HTERT RPE-1 (cell line): ENCODE results near the gene SYT5.

Experiments
- in situ Hi-C: fragments of 300-500 bp; cut with MboI; formaldehyde crosslinking; loops from 4 replicates; pipeline ENCODE4 v1.14.3; 2020; ENCODE audit warnings: low sequenced_read_pairs

SYT5 gene

GRCh38 chr19:55147545-55148251 lies 32.4 kb downstream of the SYT5 start:
- in situ Hi-C loops, result no loop called here

DNA sequence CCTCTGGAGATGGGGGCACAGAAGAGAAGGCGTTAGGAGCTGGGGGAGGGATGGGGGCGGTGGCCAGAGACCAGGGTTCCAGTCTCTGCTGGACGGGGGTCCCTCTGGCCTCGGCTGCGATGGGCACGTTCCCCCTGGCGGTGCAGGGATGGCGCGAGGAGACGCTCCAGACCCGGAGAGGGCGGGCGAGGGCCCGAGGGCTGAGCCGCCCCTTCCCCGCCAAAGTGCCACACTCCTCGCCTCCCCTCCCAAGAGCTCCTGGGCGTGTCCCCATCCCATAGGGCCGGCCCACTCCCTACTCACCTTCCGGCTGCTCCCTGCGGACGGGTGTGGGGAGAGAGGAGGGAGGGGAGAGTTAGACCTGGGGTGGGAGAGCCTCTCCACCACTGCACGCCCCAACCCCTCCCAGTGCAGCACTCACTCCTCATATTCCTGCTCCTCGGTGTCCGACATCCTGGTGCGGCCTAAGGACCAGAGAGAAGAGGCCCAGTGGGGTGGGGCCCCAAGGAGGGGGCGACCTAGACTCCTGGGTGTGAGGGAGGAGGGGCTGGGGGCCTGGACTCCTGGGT lies 33.3 kb downstream of the SYT5 start:
- in situ Hi-C loops, result no loop called here

DNA sequence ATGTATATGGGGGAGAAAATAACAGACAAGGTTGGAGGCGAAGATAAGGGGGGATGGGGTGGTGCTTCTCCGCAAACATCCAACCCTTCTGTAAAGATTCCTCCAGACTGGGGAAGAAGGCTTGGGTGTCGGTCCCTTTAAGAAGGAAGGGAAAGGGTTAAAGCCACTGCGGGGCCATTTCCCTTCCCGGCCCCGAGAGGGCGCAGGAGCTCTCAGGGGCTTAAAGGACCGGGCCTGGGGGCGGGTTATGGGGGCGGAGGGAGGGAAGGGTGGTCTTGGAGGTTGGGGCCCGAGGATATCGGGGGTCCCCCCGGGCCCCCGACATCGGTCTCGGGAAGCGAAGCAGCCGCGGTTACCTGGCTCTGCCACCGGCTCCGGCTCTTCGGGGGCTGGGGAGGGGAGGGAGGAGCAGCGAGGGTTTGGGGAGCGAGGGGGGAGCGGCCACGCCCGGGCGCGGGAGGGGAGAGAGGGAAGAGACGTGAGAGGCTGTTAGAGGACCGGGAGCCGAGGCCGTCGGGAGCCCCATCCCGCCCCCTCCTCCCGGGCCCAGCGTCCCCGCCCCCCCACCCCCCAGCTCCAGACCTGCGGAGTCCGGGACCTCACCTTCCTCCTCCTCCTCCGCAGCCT lies 33.9 kb downstream of the SYT5 start:
- in situ Hi-C loops, result no loop called here

DNA sequence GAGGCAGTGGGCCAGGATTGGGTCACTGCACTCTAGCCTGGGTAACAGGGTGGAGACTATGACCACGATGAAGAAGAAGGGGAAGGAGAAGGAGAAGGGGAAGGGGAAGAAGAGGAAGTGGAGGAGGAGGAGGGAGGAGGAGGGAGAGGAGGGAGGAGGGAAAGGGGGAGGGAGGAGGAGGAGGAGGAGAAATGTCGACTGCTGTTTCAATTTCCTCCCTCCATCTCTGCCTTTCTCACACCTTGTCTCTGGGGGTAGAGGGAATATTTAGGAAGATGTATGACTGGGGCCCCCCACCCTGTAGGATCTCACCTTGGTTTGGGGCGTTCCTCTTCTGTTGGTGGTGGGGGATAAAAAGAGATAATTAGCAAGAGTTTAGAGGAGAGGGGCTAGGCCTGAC lies 34.9 kb downstream of the SYT5 start:
- in situ Hi-C loops, result no loop called here

DNA sequence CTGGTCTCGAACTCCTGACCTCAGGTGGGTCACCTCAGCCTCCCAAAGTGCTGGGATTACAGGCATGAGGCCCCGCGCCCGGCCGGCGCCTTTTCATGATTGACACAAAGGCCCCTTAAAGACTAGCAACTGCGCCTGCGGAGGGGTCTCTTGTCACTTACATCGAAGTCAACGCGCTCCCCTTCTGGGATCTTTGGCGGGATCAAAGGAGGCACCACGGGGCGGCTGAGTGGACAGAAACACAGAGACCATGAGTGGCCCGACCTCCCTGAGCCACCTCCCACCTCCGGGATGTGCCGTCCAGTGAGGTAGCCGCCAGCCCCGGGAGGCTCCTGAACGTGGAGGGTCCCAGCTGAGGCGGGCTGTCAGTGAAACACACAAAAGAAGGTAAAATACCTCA lies 38.4 kb downstream of the SYT5 start:
- in situ Hi-C loops, result no loop called here

GRCh38 chr19:55137915-55138314 lies 42.2 kb downstream of the SYT5 start:
- in situ Hi-C loops, result no loop called here

DNA sequence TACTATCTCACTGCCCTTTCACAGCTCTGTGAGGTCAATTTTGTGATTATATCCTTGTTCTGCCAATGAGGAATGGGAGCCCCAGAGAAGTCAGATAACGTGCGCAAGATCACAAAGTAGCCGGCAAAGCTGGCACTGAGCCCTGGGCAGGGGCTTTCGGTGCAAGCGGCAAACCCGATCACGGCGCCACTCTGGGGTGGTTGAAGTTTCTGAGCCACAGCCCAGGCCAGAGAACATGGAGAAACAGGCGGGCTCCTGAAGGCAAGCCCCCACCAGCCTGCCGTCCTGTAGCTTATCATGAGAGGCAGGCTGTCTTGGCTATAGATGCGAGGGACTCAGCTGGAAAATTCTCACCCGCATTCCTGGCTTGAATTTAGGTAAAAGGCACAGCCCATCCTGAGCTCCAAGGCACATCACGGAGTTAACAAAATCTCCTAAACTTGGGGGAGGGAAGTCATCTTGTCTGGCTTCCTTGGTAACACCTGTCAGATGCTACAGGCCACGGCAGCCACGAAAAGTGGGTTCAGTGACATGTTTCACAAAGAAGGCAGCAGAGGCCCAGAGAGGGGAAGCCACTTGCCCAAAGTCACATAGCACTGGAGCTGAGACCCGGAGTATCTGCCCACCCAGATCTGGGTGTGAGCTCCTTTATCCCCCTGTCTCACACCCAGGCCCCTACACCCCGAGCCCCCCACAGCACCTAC lies 43.5 kb downstream of the SYT5 start:
- in situ Hi-C loops, result no loop called here

DNA sequence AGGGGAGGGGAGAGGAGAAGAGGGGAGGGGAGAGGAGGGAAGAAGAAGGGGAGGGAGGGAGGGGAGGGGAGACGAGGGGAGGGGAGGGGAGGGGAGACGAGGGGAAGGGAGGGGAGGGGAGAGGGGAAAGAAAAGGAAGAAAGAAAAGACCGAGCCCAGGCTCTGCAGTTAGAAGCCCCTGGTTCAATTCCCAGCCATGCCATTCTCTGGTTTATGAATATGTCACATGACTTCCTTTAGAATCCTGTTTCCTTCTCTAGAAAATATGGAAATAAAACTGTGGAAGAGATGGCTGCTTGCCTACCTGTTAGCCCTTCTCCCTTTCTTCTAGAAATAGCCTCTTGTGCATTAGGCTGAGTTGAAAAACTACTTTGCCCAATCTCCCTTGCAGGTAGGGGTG lies 45.4 kb downstream of the SYT5 start:
- in situ Hi-C loops, result no loop called here

DNA sequence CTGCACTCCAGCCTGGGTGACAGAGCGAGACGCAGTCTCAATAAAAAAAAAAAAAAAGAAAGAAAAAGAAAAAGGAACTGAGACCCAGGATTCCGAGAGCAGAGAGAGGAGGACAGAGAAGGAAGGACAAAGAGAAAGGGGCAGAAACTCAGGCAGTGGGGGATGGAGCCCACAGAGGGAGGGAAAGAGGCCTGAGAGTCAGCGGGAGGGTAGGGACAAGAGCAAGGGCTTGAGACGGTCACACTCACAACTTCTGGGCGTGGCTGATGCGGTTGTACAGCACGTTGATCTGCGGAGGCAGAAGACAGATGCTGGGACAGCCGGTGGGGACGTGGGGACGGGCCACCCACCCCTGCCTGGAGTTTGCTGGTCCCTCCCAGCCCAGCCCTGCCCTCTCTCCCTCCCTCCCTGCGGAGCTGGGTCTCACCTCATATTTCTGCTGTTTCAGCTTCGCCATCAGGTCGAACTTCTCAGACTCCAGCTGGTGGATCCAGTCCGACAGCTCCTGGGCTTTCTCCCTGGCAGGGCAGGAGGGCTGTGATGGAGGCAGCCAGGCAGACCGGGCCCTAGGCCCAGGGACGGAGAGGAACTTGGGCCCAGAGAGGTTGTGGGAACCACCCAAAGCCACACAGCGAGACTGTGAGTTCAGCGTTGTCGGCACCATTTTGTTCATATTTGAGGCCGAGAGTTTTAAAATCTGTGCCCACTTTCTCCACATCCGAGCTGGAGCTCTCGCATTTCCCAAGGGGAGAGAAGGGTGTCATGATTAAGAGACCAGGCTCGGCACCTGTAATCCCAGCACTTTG lies 46.2 kb downstream of the SYT5 start:
- in situ Hi-C loops, result no loop called here

DNA sequence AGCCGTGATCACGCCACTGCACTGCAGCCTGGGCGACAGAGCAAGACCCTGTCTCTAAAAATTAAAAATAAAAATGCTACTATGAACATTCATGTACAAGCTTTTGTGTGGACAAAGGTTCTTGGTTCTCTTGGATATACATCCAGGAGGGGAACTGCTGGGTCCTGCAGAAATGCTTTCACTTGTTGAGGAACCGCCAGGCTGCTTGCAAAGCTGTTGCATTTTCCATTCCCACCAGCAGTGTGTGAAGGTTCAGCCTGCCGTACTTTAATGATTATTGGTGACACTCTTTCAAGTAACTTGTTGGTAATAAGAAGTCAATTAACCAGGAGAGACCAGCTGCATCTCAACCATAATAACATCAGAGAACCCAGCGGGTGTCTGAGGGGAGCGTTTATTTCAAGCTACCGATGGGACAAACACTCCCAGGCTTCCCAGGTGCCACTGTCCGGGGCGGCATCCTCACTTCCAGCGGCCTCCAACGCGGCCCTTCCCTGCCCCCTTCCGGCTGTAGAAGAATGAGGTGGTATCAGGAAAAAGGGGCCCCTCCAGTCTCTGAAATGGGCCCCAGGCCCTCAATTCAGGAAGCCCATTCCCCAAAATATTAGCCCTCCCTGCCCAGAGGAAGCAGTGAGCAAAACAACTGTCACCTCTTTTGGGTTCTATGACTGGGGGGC lies 47.5 kb downstream of the SYT5 start:
- in situ Hi-C loops, result no loop called here

DNA sequence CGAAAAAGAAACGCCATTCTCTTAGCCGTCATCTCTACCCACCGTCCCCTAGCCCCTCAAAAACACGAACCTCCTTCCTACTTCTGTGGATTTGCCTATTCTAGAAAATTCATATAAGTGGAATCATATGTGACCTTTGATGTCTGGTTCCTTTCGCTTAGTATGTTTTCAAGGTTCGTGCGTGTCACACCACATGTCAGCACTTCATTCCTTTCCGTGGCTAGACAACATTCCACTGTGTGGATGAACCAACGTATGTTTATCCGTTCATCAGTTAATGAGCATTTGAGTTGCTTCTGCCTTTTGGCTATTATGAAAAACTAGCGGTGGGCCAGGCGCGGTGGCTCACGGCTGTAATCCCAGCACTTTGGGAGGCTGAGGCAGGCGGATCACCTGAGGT lies 48.7 kb downstream of the SYT5 start:
- in situ Hi-C loops, result no loop called here
